Fibroblast of the aortic adventitia (primary cell): ENCODE measurements around the gene SLC37A2. TPM values are rescaled to one million over a fixed set of nuclear protein-coding genes. Genes with fewer than 3 reads are reported as not detected.
A peak's percentile ranks its signal among the peaks of the same experiment; 100 is the strongest.

Experiments used
- DNase-seq: peaks from one replicate; pipeline ENCODE4 v3.0.0-alpha.2; 2010; ENCODE audit warnings: low read depth
- H3K4me3 ChIP-seq: 2 replicates; pipeline ENCODE4 v1.5.1; 2011; ENCODE audit warnings: low read depth, mild to moderate bottlenecking, control low read depth, low read length, moderate library complexity
- total RNA-seq: library from RNA; depleted of rRNA; stranded (reverse); fragments of >200 nt; gene quantifications from 2 replicates; pipeline ENCODE4 v1.2.3, GENCODE V29; 2012; ENCODE audit warnings: low replicate concordance
- TF ChIP-seq, protein P1 (sequence below): IDR thresholded peaks from 2 replicates; pipeline ENCODE4 v1.5.1; 2011; ENCODE audit warnings: mild to moderate bottlenecking, low read length, control low read depth, inconsistent platforms; ENCODE audit not compliant: insufficient read depth

Gene SLC37A2
- total RNA-seq, 1 donor, result 0.63 TPM

DNA sequence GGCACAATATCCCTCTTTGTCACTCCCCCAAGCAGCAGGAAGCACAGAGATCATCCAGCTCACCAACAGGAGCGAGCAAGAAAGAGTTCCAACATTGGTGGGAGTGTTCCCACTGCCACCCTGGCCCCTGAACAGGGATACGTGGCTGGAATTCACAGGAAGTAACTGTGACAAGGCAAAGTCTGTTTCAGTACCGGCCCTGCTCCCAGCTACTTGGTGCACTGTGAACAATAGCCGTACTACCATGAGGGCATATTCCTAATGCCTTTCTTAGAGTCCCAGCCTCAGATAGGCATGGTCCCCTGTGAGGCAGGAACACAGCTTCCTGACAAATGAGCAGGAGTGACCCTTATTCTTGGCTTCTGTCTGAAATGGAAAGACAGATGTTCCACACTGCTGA, 1.8 kb upstream of the SLC37A2 start:
- TF ChIP-seq, protein P1, sequence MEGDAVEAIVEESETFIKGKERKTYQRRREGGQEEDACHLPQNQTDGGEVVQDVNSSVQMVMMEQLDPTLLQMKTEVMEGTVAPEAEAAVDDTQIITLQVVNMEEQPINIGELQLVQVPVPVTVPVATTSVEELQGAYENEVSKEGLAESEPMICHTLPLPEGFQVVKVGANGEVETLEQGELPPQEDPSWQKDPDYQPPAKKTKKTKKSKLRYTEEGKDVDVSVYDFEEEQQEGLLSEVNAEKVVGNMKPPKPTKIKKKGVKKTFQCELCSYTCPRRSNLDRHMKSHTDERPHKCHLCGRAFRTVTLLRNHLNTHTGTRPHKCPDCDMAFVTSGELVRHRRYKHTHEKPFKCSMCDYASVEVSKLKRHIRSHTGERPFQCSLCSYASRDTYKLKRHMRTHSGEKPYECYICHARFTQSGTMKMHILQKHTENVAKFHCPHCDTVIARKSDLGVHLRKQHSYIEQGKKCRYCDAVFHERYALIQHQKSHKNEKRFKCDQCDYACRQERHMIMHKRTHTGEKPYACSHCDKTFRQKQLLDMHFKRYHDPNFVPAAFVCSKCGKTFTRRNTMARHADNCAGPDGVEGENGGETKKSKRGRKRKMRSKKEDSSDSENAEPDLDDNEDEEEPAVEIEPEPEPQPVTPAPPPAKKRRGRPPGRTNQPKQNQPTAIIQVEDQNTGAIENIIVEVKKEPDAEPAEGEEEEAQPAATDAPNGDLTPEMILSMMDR, result no peak
- no peak for DNase-seq
- H3K4me3 ChIP-seq, result no peak overlapping the region

DNA sequence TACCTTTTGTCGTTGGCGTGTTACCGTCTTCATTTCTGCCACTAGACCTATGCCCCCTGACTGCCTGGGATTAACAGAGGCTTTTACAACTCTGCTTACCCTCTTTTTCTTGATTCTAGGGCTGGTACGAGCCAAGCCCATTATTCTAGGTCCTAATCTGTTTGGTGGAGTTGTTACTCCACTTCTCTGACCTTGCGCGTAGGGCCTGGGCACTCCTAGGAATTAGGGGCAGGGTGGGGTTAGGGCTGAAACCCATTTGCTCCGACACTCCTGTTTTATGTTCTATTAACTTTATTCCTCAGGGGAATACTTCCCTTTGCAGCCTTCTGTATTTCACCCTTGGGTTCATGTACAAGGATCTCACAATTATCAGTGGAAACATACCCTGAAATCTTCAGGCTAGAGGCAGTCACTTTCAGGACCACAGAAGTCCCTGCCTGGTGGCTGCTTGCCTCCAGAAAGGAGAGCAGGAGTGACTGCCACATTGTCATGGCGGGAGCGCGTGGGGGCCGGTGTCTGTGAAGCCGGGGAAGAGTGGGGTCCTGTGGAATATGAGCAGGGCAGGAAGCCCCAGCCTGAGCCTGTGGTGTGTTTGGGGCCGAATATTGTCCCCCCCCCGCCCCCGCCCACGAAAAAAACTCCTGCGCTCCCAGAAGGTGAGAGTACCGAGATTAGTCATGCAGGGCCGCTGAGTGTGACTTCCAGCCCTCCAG, 731 bp upstream of the SLC37A2 start:
- peak overlapping the region; percentile 77 for H3K4me3 ChIP-seq
- DNase-seq, result no peak
- TF ChIP-seq, protein P1, result no peak

DNA sequence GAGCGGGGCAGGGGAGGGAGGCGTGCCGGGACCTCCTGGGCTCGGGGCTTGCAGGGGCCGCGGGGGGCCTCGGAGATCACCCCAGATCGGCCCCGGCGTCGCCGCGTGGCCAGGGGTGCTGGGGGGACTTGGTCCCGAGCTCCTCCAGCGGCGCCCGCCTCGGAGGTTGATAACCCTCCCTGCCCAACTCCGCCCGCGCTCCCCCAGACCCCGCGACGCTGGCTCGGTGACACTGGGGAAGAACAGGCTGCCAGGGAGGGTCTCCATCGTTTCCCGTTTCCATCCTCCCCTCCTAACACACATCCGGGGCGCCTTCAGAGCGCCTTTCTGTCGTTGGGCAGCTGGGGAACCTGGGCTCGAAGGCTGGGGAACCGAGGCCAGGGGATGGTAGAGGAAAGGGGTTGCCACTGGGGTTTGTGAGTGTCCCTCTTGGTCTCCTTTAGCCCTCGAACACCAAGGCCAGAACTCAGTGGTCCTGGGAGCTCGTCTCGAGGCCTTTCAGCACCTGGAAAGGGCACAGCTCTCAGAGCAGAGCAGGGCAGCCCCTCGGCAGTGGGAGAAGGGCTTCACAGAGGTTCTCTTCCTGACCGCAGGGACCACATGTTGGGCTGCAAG, 431 bp downstream of the SLC37A2 start:
- TF ChIP-seq, protein P1, result no peak
- no peak for DNase-seq

DNA sequence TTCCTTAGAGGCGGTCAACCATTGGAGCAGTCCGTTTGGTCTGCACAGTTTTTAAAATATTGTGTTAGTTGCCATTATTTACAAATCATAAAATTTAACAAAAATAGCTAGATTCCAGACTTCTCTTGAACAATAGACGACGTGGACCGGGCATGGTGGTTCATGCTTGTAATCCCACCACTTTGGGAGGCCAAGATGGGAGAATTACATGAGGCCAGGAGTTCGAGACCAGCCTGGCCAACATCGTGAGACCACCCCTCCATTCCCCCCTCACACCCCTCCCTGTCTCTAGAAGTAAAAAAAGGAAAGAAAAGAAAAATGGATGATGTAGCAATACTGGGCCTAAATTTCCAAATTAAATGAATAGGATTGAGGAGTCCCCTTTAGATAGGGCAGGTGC, 965 bp downstream of the SLC37A2 start:
- no peak for DNase-seq
- H3K4me3 ChIP-seq, result no peak overlapping the region
- TF ChIP-seq, protein P1, result no peak

More for the DNA sequence above, 431 bp downstream of the SLC37A2 start:
- peak overlapping the region; percentile 77 for H3K4me3 ChIP-seq

DNA sequence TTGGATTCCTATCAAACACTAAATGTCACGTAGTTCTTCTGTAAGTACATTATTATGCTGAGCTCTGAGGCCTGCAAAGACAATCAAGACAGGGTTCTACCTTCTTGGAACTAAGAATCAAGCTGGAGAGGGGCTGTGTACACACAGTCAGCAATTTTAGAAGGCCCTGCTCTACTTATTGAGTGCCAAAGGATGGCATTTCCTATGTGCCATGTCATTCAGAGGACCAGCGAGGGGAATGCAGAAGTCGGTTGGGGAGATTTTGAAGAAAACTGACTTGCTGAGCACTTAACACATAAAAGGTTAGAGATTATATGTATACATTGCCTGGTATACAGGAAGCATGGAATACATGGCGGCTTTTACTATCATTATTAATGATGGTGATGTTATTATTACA, 5.3 kb downstream of the SLC37A2 start:
- H3K4me3 ChIP-seq, result no peak overlapping the region
- TF ChIP-seq, protein P1, result no peak
- no peak for DNase-seq

DNA sequence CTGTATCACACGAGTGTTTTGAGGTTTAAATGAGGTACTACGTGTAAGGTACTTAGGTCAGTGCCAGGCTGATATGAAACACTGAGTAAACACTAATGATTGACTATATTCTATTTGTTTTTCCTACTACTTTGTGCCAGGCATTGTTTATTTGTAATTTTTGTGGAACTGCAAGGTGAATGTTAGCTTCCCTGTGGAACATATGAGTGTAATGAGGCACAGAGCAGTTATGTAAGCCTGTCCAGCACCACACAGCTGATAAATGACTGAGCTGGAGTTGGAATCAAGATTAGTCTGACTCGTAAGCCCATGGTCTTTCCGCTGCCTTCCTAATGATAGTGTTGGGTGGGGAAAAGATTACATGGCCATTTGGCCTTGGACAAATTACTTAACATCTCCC, 5.9 kb downstream of the SLC37A2 start:
- peak; percentile 55 for DNase-seq
- TF ChIP-seq, protein P1, result no peak
- H3K4me3 ChIP-seq, result no peak overlapping the region
